Measurements from ENCODE around the gene MYOM3. TPM values are rescaled to one million over a fixed set of nuclear protein-coding genes. Genes with fewer than 3 reads are reported as not detected.

Gene MYOM3
- total and polyA plus RNA-seq, 2 of the 4 experiments (the other 2 are of a cell fraction) = 0.03 TPM; not detected in 1

DNA sequence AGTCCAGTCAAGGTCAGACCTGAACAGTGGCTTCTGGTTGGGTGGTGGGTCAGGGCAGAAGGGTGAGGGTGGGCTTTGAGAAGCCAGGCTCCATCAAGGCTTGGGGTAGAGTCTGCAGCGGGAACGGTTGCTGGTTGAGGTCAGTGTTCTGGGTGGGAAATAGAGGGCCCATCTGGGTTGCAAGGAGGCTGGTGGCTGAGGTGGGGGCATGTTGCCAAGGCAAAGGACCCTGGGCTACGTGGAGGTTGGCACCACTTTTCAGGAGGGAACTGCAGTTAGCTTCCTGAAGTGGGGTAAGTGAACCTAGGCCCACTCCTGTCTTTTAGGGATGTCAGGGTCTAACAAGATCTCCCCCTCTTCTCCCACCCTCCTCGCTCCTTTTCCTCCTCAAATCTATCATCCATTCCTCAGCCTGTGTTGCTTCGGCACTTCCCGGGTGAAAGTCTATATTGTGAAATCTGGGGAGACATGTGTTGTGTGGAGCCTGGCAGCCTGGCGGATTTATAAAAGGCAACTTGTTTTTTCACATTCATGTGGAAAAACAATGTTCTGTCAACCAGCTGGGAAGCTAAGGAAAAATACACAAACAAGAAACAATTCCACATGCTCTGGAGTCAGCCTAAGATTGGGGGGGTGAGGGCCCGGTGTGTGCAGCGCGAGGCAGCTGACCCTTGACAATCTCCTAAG lies 29.5 kb upstream of the MYOM3 start:
- ChIA-PET CTCF (no interaction called here), POLR2A (ENCODE audit: unreplicated experiment) (no interaction called here)
- H3K4me1 ChIP-seq (ENCODE audit: control insufficient read depth, insufficient read depth, low read length) = no peaks in the 10 kb centered on the region
- H3K4me2 ChIP-seq (ENCODE audit: low read depth, low read length) = no peak overlapping the region
- no peak overlapping the region for H3K4me3 ChIP-seq (ENCODE audit: insufficient read depth, low read depth, low read length)
- H4K5ac ChIP-seq (ENCODE audit: low read depth, low read length) = no peak overlapping the region
- dilution Hi-C loops (cut with HindIII; ENCODE audit: low sequenced_read_pairs, unreplicated experiment) = no loop called here
- TF ChIP-seq SMC3 (IDR thresholded peaks at IDR 0.05; ENCODE audit: low read depth, low read length) (no peak), RAD21 (IDR thresholded peaks at IDR 0.05; ENCODE audit: low read length) (no peak), MAFK (IDR thresholded peaks at IDR 0.05; ENCODE audit: low read depth, low read length) (no peak), MAZ (IDR thresholded peaks at IDR 0.05; ENCODE audit: borderline replicate concordance, low read depth, low read length) (no peak)
- no peak overlapping the region for H3K18ac ChIP-seq (ENCODE audit: low read depth, low read length)
- H2AFZ ChIP-seq (replicated peaks; ENCODE audit: low read length, poor library complexity) = no peak overlapping the region
- no peak for ATAC-seq (ENCODE audit: low read depth)
- H2BK120ac ChIP-seq (ENCODE audit: low read depth, low read length) = no peak overlapping the region
- no peak overlapping the region for H3K4ac ChIP-seq (ENCODE audit: low read depth, low read length)
- no peak overlapping the region for H3K14ac ChIP-seq (replicated peaks; ENCODE audit: low read depth, low read length)
- H3K36me3 ChIP-seq (ENCODE audit: control insufficient read depth, insufficient read depth, low read length) = no peaks in the 10 kb centered on the region
- H2AK9ac ChIP-seq (replicated peaks; ENCODE audit: low read depth, low read length, poor library complexity) = no peak overlapping the region
- H4K91ac ChIP-seq (ENCODE audit: insufficient read depth, low read depth, low read length) = no peak overlapping the region
- H3K9me3 ChIP-seq (ENCODE audit: control insufficient read depth, insufficient read depth, low read length) = peaks cover 2% of the 10 kb centered on the region; the same call in 1 of the 2 replicates
- H2AK5ac ChIP-seq (ENCODE audit: low read depth, low read length) = no peak overlapping the region
- H3K9me1 ChIP-seq (ENCODE audit: insufficient read depth, low read length) = no peaks in the 10 kb centered on the region
- no TSS peak for BruUV-seq (replicated peaks)
- no peak overlapping the region for H2BK5ac ChIP-seq (ENCODE audit: low read depth, low read length, poor library complexity, severe bottlenecking)
- no peak overlapping the region for H3K56ac ChIP-seq (ENCODE audit: extremely low read depth, insufficient read depth, low read length)
- H3K79me1 ChIP-seq (ENCODE audit: low read depth in 1 of 2, low read length in 2 of 2) = no peaks in the 10 kb centered on the region
- H3K27me3 ChIP-seq (ENCODE audit: control insufficient read depth, insufficient read depth, low read length) = peaks cover 48% of the 10 kb centered on the region
- intact Hi-C loops (cut with micrococcal nuclease) = no loop called here
- no peak overlapping the region for H4K8ac ChIP-seq (ENCODE audit: low read depth in 2 of 2, low read length in 2 of 2)
- no peak overlapping the region for H3K9ac ChIP-seq (ENCODE audit: low read depth, low read length)
- H2BK15ac ChIP-seq (ENCODE audit: low read depth, low read length) = no peak overlapping the region
- no peak for DNase-seq
- H4K20me1 ChIP-seq (ENCODE audit: insufficient read depth, low read length) = no peaks in the 10 kb centered on the region
- 65% methylated on average over 2 of the region's 10 CpGs; no CpG with 5 or more reads in 1 of the 2 experiments for WGBS, 2 experiments (ENCODE audit: extremely low coverage in 2 of 2, insufficient read length in 1 of 2)
- H3K27ac ChIP-seq (ENCODE audit: insufficient read depth, low read length) = no peak overlapping the region
- in situ Hi-C loops (cut with MboI; ENCODE audit: low sequenced_read_pairs) = no loop called here
- H2BK20ac ChIP-seq (ENCODE audit: low read depth, low read length) = no peak overlapping the region
- H3K23ac ChIP-seq (ENCODE audit: low read depth, low read length) = no peak overlapping the region
